NCI-H69 (cell line): Measurements from ENCODE around the gene UROC1.

Source experiments
- DNase-seq: peaks from one replicate; lab custom pipeline; 2025; lab: John Stamatoyannopoulos, UW

Gene UROC1

DNA sequence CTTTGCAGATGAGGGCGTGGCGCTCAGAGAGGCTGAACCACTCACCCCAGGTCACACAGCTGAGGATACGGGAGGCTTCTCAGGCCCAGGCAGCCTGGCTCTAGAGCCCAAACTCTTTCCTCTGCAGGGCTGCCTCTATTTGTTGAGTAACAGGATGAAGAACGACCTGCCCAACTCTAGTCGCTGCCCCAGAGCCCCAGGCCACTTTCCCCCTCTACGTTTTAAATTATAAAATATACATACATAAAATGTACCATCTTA is 22.7 kb downstream of the UROC1 start:
- no peak for DNase-seq

DNA sequence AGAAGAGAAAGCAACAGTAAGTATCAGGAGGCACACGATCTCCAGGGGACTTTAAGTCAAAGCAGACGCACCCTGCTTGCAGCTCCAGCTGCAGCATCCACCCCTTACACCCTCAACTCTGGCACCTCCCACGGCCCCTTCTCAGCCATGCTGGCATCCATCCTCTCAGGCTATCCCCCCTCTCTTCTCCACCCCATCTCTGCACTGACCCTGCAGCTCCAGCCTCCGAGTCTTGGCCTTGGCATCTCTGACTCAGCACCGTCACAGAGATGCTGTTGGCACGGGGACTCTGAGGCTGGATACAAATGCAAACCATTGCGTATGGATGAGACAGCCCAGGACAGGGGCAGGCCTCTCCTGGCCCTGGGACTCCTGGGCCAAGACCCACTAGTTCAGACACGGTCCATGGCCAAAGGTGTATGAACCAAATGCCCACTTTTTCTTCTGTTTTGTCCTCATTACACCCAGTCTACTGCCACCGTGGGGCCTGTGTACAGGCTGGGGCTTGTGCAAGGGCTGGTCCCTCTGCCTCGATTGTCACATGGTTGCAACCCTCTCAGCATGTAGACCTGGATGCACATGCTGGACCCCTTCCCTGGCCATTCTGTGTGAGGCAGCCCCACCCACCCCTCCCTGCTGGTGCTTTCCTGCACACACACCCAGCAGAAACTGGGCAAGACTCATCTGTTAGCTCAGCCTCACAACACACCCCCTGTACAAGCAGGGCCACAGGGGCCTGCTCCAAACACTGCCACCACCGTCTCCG is 23.2 kb downstream of the UROC1 start:
- no peak for DNase-seq

DNA sequence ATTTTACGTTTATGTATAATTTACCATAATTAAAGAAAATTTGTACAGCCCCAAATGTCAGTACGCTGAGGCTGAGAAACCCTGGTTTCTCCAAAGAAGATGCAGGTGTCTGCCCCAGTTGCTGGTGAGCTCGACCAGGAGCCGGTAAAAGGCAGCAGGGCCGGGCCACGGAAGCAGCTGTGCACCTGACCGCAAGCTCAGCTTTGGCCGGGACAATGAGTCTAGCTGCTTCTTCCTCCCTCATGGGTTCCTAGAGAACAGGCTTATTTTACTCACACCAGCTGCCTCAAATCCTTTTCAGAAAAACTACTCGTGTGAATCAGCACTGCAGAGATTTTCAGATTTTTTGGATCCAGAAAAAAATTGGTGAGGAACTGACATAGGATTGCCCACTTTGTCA is 23.8 kb downstream of the UROC1 start:
- DNase-seq: no peak

DNA sequence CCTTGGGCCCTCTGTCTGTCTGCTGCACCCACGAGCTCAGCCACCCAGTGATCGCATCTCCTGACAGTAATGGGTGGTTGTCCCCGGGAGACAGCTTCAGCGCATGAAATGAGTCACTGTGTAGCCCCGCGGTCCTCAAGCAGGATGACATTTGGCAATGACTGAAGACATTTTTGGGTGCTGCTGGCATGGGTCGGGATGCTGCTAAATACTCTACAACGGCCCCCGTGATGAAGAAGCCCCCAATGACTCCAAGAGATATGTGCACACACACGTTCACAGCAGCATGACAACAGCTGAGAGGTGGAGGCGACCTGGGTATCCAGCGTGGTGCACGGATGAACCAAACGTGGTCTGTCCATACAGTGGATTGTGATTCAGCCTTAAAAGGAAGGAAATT is 24.5 kb downstream of the UROC1 start:
- no peak for DNase-seq

DNA sequence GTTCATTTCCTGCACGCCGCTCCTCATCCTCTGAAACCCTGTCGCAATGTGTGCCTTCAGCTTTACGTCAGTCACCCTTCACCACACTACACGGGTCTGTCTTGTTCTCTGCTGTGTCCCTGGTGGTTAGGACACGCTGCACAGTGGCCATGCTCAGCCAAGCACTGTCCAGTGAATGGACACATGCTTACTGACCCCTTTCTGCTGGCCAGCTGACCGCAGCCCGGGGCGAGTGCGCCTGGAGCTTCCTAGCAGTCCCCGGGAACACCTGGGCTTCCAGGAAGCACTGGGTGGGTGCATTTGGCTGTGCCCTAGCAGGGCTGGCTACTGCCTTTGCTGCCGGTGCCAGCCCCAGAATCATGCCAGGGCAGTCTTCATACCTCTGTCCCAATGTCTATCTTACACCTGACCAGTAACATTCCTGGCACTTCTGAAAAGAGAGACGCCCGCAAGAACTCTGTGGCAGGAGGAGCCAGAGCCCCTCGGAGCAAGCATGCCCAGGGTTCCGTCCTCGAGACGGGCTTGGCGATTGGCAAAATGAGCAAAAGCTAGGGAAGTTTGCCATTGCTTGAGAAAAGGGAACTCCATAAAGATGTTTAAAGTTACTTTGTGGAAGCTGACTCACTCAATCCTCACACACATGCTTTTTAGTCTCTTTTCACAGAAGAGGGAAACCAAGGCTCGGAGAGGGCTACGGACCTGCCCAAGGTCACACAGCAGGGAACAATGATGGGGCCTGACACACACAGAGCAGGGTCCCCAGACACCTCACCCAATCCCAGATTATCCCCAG is 26.2 kb downstream of the UROC1 start:
- no peak for DNase-seq

DNA sequence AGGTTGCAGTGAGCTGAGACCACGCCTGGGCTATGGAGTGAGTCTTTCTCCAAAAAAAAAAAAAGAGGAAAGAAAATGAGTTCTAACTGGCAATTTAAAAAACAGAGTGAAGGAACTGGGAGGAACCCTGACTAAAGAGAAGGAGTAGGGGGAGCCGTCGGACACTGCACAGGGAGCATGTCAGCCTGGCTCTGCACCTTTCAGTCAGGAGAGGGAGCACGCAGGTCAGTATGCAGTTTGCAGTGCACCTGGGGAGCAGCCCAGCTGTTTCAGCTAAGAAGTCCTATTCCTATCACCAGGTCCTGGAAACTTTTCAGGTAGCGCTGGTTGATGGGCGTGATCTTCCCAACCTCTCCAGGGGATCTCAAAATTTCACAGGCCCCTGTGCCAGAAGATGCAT is 27.0 kb downstream of the UROC1 start:
- peak; percentile 55 for DNase-seq

DNA sequence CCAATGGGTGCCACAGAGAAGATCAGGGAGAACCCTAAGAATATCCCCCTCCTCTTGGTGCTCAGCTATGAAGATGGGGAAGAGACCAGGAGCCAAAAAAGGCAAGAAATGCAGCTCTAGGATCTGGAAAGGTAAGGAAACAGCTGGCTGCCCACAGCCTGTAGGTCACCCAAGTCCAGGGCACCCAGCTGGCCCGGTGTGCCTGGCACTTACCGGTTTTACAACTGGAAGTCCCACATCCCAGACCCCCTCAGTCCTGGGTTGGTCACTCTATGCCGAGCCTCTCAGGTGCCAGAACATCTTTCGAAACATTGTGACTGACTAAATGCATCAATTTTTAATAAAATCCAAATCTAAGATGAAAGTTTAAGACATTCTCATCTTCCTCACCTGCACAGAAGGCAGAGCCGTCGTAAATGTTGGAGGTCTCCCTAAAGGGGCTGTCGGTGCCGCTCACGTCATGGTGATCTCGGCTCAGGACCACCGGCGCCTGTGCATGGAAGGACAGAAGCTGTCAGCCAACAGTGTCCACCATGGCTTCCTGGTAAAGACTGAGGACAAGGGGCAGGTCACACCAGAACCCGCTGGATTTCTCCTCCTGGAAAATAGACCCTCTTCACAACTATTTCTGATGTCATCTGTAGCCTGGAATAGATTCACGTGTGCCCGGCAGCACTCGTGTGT is 28.5 kb downstream of the UROC1 start:
- DNase-seq: no peak

DNA sequence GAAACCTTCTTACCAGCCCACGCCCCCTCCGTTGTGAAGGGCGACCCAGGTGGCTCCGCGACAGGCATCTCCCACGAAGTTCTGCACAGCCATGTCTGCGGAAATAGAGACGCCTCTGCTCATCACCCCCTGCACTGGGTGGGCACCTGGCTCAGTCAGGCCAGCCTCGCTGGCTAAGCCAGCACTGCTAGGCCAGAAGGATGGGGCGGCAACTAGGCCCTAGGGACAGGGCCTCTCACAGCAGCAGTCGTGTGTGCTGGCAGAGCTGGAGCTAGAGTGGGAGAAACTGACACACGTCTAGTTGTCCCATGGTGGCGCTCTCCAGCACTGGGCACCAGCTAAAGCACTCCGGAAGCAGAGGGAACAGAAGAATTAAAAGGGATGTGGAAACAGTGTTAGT is 29.4 kb downstream of the UROC1 start:
- DNase-seq: peak; percentile 4

DNA sequence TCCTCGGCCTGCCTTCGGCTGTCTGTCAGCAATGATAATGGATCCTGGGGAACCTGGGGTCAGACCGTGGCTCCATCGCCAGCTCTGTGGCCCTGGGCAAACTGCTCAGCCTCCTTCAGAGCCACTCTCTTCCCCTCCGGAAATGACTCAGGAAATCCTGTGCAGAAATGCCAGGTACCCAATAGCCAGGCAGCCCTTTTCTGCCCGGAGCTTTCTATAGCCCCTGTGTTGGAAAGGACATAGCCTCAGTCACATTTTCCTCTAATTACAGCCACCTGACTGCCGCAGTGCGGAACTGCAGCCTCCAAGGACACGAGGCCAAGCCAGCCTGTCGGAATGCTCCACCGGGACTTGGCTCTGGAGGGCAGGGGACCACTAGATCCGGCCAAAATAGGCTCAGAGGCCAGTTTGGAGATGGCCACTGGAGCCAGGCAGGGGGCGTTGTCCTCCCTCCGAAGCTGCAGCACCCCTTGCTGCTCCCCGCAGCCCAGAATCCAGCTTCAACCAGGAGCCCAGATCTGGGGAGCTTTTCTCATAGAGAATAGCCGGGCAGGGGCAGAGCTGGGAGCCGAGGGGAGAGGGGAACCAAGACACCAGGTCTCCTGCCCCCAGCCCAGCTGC is 30.3 kb downstream of the UROC1 start:
- DNase-seq: no peak

DNA sequence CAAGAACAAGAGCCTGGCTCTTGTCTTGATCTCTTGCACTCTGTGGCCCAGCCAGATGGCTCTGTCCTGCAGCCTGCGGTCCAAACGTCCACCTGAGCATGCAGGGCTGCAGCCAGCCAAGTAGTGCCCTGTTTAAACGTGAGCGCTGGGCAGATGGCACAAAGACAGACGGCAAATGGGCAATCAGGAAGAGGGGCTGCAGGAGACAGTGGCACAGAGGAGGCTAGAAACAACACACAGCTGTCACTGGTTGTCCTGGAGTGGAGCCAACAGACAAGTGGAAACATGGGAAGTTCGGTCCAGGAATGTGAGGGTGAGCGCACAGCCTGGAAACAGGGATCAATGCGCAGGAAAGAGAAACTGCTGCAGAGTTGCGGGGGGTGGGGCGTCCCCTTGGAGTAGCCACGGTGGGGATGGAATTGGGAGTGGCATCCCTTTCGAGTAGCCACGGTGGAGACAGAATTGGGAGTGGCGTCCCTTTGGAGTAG is 31.2 kb downstream of the UROC1 start:
- peak; percentile 21 for DNase-seq

DNA sequence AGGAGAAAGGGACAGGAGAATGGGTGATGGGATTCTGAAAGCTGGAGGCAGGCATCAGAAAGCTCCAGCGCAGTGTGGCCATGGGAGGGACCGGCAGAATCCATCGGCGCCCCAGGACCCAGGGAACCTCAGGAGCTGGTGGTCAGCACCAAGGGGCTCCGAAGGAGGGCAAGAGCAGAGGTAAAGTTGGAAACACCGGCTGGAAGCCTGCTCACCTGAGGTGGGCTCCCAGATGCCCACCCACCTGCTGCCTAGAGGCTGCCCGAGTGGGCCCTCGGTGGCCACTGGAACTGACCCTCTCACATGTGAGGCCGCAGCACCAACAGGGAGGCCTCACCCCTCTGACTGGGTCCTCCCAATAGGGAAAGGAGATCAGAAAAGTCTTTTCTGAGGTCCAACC is 31.6 kb downstream of the UROC1 start:
- DNase-seq: no peak

DNA sequence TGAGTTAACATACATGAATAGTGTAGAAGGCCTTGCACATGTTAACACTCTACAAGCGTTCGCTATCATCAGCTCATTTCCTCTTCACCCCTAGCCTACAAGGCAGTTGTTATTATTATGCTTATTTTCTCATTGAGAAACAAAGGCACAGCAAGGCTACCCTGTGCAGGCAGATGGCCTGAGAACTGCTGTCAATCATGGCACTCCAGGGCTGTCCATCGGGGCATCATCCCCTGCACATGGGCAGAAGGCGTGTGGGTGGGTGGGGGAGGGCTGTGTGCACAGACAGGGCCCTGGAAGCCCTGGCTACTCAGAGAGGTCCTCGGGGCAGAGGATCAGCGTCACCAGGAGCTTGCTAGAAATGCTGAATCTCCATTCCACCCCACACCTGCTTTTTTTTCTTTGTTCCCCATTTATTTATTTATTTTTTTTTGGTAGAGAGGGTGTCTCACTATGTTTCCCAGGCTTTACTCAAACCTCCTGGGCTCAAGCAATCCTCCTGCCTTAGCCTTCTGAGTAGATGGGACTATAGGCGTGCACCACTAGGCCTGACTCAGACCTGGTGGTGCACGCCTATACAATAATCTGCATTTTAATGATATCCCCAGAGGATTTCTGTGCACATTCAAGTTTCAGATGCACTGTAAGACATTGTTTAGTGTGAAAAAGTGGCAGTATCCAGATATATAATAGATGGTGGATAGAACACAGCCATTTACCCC is 32.2 kb downstream of the UROC1 start:
- DNase-seq: no peak

DNA sequence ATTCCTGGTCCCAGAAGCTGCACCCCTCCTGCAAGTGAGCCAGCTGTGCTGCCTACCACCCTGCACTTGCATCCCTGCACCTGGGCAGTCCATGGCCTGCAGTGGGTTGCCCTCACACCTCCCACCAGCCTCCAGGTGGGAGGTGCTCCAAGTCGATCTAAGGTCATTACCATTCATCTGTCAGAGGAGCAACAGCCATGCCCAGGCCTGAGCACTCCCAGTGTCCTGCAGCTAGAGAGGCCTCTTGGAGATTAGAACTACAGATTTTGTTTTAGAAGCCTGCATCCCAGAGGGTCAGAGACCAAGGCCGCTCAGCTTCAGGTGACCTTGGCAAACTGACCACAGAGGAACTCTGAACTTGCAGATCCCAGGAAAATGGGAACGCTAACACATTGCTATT is 32.9 kb downstream of the UROC1 start:
- no peak for DNase-seq

DNA sequence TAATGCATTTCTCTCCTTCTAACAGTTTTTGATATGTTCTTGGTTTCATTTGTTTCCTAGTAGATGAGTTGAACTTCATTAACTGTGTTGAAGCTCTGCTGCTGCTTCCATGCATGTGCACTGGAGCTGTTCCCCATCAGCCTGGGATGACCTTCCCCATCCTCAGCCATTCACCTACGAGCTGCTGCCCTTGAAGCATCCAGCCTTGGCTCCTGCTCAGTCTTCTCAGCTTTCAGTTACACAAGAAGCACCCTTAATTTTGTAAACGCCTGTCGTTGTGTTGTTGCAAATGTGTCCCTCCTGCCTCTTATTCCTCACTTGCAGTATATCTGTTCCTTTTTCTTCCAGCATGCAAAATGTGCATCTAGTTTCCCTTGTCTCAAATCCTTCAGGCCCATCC is 33.4 kb downstream of the UROC1 start:
- no peak for DNase-seq

DNA sequence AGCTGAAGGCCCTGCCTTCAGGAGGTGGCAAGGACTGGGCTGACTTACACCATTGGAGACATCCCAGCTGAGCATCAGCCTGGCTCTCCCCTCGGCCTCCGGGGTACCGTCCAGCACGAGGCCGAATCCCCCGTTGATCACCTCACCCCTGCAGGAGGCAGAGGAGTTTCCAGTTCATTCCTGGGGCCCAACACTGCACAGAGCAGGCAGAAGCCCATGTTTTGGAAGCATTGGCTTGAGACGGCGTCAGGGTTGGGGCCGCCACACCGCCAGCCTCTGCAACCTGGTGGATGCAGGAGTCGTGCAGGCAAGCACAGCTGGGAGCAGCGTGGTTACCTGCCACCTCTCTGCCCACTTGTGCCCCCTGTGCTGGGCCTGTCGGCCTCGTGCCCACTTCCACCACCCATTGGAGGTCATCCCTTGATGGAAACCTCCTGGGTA is 34.2 kb downstream of the UROC1 start:
- no peak for DNase-seq

DNA sequence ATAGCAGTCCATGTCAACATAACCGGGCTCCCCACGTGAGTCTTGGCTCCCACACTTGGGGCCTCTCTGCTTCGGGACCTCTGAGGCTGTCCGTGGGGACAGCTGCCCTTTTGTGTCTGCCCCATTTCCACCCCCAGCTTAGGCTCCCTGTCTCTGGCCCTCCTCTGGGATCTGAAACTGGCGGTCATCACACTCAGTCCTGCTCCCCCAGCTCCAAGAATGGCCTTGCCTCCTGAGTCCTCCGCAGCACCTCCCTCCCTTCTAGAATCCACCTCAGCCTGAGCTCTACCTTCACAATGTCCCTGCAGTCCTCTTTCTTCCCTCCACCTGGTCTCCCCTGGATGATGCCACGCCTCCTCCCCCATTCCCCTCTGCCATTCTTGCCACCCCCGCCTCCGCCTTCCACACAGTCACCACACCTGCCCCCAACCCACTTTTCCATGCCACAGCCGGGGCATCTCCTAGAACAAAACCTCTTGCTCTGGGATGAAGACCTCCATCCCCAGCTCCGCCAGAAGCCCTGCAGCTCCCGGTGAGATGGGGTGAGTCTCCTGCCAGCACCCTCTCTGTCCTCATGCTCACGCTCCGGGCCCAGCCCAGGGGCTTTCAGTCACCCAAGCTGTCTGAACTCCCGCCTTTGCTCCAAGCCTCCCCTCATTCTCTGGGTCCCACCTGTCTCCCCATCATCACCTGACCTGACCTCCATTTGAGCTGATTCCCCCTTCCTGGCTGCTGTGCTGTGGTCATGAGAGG is 34.9 kb downstream of the UROC1 start:
- no peak for DNase-seq

DNA sequence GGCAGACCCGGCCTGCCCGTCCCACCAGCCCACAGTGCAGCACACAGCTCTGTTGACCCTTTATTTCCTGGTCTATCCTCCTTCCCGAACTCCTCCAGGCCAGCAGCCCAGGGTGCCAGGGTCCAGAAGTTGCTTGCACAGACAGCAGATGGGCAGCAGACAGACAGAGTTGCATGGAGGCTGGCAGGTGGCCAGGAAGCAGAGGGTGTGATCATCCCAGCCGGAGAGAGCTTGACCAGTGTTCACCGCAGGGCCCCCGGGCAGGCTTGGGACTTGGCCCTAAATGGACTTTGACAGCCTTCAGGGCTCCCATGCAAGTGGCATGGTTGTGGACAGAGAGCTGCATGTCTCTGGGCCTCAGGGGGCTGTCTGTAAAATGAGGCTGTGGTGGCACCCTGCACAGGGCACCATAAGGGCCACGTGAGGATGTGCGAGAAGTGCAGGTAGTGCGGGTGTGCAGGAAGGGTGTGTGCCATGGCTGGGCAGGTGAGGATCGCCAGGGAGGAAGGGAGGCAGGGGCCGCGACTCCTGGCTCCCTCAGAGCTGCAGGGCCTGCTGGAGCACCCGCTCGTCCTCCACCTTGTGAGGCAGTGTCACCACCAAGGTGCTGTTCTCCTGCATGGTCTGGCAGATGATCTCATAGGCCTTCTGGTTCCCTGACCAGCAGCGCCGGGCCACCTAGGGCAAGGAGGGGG is 35.6 kb downstream of the UROC1 start:
- DNase-seq: peak; percentile 73

DNA sequence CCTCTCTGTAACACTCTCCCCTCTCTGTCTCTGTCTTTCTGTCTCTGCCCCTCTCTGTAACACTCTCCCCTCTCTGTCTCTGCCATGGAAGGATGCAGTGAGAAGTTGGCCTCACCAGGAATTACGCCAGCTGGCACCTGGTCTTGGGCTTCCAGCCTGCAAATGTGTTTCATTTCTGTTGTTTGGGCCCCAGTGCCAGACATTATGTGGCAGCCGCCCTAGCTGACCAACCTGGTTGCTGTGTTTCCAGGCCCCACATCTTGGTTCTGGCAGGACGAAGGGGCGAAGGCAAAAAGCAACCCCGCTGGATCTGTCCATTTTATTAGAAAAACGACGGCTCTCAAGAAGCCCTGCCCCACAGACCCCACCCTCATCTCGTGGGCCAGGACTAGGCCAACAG is 36.7 kb downstream of the UROC1 start:
- no peak for DNase-seq

DNA sequence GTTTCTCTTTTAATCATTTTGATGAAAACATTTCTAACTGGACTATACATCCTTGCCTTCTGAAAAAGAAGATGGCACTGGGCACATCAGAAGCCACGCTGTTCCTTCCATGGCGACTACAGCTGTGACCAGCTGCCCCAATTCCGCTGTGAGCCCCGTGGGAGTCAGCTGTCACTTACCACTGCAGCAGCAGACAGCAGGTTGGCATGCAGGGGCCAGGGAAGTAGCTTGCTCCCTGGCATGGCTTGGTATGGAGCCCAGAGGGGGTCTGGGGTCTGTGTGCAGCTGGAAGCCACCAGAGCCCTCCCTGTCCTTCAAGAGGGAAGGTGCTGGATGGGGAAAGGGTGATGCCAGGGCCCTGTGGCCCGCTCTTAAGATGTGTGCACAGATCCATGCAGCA is 37.4 kb downstream of the UROC1 start:
- no peak for DNase-seq

DNA sequence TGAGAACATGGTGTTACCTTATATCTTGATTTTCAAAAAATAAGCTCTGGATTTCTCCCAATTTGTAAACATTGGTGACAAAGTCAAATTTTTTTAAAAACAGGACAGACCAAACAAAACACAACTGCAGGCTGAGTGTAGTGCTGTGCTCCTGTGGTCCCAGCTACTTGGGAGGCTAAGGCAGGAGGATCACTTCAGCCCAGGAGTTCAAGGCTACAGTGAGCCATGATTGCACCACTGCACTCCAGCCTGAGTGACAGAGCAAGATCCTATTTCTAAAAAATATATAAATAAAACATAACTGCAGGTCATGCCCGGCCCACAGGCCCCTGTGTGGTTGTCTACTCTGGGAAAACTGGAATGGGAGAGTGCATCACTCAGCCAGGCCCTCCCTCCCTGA is 37.9 kb downstream of the UROC1 start:
- DNase-seq: no peak
